ENCODE data around the gene ABCC4.

DNA sequence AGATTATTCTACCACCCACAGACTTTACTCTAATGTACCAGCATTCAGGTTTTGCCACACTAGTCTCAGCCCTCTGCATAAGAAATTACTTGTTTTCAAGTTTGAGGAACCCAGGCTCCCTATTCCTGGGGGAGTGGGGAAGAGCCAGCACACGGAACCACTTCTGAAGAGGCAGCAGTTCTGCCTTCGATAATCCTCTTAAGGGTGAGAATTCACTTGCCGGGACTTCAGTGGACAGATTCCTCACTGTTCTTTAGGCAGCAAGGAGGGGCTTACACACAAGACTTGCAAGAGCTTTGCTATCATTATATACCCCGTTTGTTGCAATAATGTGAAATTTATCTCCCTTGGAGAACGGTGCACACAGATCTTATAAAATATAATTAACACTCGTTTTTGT, 133.1 kb downstream of the ABCC4 start:
- TF ChIP-seq POLR2A (IDR thresholded peaks at IDR 0.05) = no peak
- TF ChIP-seq, protein P1, sequence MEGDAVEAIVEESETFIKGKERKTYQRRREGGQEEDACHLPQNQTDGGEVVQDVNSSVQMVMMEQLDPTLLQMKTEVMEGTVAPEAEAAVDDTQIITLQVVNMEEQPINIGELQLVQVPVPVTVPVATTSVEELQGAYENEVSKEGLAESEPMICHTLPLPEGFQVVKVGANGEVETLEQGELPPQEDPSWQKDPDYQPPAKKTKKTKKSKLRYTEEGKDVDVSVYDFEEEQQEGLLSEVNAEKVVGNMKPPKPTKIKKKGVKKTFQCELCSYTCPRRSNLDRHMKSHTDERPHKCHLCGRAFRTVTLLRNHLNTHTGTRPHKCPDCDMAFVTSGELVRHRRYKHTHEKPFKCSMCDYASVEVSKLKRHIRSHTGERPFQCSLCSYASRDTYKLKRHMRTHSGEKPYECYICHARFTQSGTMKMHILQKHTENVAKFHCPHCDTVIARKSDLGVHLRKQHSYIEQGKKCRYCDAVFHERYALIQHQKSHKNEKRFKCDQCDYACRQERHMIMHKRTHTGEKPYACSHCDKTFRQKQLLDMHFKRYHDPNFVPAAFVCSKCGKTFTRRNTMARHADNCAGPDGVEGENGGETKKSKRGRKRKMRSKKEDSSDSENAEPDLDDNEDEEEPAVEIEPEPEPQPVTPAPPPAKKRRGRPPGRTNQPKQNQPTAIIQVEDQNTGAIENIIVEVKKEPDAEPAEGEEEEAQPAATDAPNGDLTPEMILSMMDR (IDR thresholded peaks at IDR 0.05) = no peak
